Measurements from ENCODE around the gene SPATA20.

The SPATA20 gene

DNA sequence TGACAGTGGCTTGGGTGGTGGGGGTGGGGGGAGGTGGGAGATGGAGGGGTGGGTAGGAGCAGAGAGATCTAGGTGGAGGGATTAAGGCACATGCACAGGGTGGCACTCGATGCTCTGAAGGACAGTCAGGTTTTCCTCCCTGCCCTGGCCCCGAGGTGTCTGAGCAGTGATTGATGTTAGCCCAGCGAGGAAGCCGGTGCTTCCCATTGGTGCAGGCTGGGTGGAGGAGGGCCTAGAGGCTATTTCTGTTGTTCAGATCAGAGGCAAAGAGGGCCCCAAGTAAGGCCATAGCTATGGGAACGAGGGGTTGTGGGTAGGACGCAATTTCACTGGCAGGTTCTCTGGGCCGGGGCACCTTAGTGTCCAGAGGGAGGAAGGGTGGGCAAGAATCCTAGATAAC, 36.7 kb downstream of the SPATA20 start:
- no peak for DNase-seq

DNA sequence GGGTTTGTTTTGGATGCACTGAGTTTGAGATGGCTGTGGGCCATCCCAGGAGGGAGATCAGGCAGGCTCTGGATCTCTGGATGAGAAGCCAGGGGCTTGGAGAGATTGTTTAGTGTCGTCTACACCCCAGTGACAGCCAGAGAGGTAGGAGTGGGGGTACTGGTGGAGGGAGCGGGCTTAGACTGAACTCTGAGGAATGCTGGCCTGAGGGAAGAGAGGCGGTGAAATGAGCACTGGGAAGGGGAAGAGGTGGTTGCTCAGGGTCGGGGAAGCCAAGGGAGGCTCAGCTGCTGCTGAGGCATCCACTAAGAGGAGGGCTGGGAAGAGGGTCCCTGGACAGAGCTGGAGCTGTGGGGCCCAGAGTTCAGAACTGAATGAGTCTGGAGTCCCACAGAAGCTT, 37.1 kb downstream of the SPATA20 start:
- DNase-seq, result no peak

DNA sequence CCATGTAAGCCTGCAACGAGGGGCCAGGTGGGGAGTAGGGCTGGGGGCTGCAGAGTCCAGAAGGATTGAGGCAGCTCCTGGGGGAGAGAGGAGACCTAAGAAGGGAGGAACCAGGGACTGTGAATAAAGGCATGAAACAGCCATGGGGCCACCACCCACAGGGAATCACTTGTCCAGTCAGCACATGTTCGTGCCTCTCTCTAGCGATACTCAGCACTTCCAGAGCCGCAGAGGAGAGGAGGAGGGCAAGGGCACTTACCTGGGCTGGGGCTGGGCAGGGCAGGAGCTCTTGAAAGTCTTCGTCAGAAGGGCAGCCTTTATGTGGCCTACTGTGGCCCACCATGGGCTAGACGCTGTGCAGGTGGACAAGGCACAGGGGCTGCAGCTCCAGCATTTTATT, 37.8 kb downstream of the SPATA20 start:
- no peak for DNase-seq

DNA sequence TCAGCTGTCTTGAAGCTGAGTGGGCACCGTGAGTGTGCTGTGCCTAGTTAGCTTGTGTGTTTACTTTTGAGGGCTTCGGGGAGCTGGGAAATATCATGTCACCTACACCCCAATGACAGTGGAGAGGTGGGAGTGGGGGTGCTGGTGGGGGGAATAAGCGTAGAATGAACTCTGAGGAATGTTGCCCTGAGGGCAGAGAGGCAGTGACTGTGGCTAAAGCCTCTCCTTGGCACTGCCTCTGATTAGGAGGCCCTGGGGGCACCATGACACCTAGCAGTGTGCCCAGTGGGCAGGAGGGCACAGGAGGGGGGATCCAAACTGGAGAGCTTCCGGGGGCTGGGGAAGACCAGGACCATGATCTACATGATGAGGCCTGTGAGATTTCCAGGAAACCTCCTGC, 38.4 kb downstream of the SPATA20 start:
- DNase-seq, result no peak

DNA sequence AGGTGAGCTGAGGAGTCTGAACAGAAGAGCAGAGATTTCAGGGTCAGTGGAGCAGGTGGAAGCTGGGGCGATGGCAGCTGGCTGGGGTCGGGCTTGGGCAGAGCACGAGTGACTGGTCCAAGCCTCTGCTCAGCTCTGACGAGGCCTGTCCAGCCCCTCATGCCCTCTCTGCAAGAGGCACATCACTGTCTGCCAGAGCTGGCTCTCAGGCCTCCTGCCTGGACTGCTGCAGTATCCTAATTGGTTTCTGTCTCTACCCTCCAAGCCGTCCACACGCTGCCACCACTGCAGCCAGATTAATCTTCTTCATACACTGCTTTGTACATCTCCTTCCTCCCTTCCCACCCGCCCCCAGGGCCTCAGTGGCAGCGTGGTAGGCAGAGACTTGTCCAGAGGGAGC, 38.9 kb downstream of the SPATA20 start:
- DNase-seq, result no peak

- no peak for DNase-seq
These were observed 39.7 kb downstream of the SPATA20 start for GRCh38 chr17:50586421-50587247.

- no peak for DNase-seq
These were observed 40.6 kb downstream of the SPATA20 start for GRCh38 chr17:50587571-50587970.

DNA sequence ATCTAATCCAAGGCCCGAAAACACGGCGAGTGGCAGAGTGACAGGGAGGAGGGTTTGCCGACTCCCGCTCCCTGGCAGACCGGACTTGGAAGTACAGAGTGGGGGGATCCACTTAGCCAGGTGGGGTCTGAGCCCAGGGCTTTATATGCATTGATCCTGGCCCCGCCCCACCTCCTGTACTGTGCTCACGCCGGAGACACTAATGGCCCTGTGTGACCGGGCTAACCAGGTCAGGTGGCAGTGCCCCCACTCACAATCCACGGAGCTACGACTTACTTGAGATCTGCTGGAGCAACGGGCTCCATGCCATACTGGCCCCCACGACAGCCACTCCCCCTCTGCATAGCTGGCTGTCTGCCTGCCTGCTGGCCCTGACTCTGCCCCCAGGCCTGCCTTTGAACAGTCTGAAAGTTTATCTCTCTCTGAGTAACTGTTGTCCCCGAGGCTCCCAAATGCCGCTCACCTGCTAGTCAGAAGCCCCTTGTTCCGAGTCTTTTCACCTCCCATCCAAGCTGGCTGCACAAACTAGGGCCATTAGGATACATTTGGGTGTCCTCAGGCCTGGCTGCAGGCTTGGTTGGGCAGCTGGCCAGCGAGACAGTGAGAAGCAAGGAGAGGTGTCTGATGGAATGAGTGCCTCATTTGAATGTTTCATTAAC, 41.5 kb downstream of the SPATA20 start:
- DNase-seq, result no peak

GRCh38 chr17:50589095-50589705, 42.2 kb downstream of the SPATA20 start:
- no peak for DNase-seq

GRCh38 chr17:50590946-50591737, 44.2 kb downstream of the SPATA20 start:
- DNase-seq, result no peak

- DNase-seq, result peak; percentile 43 to 63
These were observed 46.3 kb downstream of the SPATA20 start for GRCh38 chr17:50593321-50593720.

DNA sequence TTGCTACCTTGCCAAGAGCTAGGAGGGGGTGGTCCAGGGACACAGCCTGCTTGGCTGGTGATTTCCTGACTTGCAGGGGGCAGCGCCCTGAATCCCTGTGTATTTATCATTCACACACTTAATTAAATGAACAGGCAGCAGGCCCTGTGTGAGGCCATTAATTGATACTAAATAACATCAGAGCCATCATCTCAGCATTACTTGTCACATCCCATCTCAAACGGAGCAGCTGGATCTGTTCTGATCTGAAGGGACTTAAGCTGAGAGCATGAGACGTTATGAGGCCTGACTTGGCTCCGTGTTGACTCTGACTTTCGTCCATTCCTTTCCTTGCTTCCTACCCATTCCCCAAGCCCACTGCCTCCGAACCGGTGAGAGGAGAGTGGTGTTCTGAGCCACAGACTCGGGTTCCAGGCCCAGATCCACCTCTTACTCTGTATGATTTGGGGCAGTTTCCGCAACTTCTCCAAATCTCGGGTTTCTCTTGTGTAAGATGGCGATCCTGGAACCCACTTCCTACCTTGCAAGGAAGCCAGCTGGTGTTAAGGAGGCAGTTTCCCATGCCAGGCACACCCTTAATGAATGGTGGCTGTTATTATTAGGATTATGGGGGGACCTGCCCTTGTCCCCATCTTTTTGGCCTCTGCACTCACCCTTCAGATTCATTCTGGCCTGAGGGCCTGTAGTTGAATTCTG, 47.3 kb downstream of the SPATA20 start:
- DNase-seq, result no peak

DNA sequence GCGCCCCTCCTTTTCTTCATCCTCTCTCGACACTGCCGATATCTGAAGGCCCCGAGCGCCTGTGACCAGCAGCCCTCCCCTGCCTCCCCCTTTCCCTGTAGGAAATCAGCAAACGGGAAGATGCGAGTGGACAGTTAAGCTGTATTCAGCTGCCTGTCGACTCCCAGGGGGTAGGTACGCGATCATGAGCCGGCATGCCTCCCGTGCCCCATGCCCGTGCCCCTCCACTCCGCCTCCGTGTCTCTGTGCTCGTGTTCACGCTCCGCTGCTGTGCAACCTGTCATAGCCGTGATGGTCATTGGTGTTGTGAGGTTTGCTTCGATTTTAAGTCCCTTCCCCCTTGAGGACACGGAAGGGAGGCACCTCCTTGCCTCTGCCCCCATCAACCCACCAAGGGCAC, 47.9 kb downstream of the SPATA20 start:
- no peak for DNase-seq

GRCh38 chr17:50596191-50597037, 49.4 kb downstream of the SPATA20 start:
- no peak for DNase-seq

DNA sequence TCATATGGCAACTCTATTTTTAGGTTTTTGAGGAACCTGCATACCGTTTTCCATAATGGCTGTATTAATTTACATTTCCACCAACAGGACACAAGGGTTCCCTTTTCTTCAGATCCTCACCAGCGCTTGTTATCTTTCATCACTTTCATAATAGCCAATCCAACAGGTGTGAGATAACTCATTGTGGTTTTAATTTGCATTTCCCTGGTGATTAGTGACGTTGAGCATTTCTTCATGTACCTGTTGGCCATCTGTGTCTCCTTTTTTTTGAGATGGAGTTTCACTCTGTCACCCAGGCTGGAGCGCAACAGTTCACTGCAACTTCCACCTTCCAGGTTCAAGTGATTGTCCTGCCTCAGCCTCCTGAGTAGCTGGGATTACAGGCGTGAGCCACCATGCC, 51.5 kb downstream of the SPATA20 start:
- no peak for DNase-seq

DNA sequence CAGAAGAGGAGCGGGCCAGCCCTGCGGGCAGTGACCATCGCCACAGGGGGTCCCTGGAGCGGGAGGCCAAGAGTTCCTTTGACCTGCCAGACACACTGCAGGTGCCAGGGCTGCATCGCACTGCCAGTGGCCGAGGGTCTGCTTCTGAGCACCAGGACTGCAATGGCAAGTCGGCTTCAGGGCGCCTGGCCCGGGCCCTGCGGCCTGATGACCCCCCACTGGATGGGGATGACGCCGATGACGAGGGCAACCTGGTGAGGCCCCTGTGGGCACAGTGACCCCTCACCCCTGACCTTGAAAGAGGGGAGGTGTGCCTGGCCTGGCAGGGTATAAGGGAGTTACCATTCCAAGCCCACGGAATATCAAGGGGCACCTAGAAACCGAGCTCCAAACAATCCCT, 52.6 kb downstream of the SPATA20 start:
- DNase-seq, result no peak

DNA sequence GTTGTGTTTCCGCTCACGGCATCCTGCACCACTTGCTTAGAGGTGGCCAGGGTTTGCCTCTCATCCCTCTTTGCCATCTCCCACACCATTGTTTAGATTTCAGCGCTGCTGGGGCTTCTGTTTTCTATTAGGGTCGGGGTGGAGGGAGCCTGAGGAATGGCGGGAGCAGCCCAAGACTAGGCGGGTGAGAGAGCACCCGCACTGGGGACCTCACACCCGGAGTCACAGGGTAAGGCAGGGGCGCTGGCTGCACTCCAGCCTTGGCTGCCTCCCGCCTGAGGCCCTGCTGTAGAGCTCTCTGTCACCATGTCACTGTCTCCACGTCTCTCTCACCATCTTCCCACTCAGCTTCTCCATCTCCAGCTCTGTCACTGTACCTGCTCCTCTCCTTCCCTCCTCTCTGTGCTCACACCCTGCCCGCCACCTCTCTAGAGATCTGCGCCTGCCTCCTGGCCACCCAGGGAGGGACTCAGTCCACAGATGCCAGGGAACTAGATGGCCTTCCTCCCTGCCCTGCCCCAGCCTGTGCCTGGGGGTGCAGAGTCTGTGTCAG, 54.9 kb downstream of the SPATA20 start:
- DNase-seq, result no peak

DNA sequence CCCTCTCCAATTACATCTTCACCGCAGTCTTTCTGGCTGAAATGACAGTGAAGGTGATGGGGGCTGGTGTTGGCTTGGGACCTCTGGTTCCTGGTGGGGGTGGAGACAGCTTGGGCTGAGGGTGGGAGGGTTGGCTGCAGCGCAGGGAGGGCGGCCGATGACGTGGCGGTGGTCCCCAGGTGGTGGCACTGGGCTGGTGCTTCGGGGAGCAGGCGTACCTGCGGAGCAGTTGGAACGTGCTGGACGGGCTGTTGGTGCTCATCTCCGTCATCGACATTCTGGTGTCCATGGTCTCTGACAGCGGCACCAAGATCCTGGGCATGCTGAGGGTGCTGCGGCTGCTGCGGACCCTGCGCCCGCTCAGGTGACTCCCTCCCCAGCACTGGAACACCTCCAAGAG, 55.9 kb downstream of the SPATA20 start:
- DNase-seq, result no peak

- DNase-seq, result peak; percentile 42 to 67
These were observed 56.4 kb downstream of the SPATA20 start for GRCh38 chr17:50603340-50603739.

GRCh38 chr17:50604513-50604912, 57.5 kb downstream of the SPATA20 start:
- DNase-seq, result peak; percentile 67 to 84

- no peak for DNase-seq
These were observed 58.5 kb downstream of the SPATA20 start for GRCh38 chr17:50605429-50605828.

Data from NCI-H2081 (cell line).